NCI-H82 treated with DMSO at 0.1 percent for 48 hours (cell line): ENCODE data around the gene NENF.
"Not testable (repeated sequence)": the region's sequence is repeated elsewhere in the genome, so short reads cannot be mapped to it uniquely, and the experiment has no call there.

Source experiments
- DNase-seq: peaks from one replicate; lab custom pipeline; 2025; ENCODE audit not compliant: unreplicated experiment; lab: John Stamatoyannopoulos, UW

Gene NENF

DNA sequence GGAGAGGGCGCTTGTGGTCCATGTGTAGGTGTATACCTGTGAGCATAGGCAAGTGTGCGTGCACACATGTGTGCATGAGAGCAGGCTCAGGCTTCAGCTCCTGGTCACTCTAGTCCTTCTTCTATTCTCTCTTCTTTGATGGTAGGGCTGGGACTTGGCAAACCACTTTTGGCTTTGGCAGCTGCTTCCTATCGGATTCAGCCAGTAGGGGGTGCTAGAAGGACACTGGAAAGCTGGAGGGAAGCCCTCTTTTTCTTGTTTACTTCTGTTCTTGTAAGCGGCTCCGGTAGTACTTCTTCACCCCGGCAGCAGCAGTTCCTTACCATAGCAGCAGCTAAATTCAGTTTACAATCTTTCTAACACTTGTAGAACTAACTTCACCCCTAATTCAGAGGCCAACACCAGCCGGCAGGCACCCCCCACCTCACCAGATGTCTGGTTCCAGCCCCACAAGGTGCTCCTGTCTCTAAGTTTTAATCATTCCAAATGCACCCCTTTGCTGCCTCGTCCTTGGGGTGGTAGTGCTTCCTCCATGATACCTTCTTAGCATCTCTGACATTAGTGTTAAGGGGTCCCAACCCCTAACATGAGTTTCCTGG lies 25.1 kb downstream of the NENF start:
- DNase-seq = peak; percentile 73

DNA sequence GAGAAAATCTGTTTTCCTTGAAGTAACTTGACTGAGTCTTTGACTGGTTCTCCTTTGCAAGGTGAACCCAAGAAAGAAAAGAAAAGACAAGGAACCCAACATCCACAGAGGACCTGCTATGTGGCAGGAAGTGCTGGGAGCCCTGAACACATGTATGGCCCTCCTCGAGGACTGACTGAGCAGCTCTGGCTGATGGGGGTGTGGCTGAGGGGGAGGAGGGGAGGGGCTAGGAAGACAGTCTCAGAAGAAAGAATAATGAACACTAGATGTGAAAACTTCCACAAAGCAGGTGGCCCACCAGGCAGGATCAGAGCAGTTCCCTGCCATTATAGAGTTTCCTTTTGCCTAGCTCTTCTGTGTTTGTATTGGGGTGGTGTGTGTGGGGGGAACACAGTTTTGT lies 26.1 kb downstream of the NENF start:
- no peak for DNase-seq

DNA sequence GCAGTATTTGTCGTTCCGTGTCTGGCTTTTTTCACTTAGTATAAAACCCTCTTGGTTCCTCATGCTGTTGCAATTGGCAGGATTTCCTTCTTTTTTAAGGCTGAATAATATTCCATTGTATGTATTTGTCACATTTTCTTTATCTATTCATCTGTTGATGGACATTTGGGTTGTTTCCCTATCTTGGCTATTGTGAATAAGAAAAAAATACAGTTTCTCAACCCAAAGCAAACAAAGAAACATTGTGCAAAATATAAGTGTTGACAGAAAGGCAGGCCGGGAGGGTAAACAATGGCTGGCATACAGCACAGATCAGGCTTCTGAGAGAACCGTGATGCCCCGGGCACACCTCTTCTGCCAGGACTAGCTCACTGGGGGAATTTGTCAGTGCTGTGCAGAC lies 26.9 kb downstream of the NENF start:
- no peak for DNase-seq

DNA sequence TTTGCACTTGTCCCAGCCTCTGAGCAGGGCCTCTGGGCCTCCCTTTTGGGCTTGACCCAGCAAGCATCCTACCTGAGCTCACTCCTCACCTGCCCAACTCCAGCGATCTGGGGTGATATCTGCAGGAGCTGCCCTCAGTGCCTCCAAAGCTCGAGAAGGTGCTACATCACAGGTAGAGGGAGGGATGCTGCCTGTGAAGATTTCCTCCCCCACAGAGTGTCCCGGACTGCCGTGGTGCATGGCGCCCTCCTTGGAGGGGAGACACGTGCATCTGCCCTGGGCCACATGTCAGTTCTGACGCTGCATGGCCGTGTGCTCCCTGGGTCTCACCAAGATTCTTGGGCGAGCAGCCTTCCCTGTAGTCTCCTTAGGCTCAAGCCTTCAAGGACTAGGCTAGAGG lies 27.7 kb downstream of the NENF start:
- DNase-seq = no peak

DNA sequence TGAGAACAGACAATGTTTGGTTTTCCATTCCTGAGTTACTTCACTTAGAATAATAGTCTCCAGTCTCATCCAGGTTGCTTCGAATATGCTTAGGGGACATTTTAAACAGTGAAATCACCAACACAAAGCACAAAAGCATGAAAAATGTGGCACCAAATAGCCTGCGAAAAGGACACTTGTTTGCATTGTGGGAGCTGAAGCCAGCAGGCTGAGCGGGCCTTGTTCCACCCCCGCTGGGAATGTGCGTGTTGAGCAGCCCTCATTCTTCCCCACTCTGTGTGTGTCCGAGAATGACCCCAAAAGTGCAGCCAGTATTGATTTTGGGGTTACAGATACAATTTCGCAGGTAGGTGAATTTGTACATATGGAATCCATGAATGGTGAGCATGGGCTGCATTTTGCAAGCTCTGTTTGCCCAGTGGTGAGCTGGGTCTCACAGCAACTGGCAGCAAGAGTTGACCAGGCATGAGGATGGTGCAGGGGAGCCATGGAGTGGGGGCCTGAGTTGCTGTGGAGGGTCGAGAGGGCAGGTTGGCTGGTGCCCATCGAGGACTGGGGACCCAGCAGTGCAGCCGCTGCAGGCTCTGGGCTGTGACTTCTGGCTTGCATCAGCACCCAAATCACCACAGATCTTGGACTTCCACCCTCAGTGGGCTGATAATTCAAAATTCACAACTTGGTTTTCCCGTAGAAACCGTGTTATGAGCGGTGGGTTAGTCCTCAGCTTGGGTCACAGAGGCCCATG lies 29.4 kb downstream of the NENF start:
- DNase-seq = no peak

DNA sequence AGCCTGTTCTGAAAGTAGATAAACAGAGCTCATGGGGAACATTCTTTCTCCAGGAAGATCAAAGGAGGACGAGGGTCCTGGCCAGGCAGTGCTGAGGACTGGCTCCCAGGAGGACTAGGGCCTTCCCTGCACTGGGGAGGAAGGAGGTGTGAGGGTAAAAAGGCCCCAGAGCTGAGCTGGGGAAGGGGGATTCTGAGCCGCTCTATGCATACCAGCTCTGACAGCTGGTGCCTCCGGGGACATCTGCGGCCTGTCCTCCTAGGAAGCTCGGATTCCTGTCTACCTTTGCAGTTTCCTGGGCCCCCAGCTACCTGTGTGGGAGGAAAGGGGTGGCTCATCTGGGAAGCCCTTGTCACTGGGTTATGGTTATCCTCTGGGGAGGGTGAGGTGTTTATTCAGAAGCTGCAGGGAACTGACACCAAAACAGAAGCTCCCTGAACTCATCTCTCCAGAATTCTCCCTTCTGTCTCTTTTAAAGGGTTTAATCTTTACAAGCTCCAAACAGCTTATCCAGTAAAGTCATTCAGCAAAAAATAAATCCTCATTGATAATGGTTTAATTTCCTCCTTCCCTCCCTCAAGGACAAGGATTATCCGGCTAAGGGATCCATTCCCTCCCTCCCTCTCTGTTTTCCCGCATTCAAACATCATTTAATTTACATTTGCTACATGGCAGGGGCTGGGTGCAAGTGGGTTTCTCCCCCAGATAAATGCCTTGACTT lies 31.0 kb downstream of the NENF start:
- DNase-seq = peak; percentile 86

DNA sequence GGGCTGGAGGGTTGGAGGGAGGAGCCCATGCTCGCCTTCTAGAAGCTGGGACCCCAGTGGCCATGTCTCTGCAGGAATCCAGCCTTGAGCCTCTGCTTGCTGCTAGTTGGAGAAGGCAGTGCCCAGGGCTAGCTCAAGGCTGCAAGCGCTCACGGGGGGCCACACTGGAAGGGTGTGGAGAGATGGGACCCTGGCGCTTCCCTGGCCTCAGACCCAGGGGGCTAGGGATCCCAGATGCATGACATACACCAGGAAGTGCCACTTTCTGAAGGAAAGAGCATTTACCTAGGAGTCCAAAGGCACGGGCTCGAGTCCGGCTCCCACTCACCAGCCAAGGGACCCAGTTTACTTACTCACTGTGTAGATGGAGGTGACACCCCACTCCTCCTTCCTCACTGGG lies 32.6 kb downstream of the NENF start:
- DNase-seq = no peak

DNA sequence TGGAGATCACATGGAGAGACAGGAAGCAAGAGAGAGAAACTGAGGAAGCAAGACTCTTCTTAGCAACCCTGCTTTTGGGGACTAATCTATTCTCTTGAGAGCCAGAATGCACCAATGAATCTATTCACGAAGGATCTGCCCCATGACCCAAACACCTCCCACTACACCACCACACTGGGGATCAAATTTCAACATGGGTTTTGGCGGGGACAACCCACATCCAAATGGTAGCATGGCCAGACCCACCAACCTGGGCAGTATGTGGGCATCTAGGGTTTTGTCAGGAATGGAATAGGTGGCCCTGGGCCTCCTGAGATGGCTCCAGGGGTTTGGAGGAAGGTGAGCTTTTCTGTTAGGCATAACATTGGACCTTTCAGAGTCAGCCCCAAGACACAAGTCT lies 33.7 kb downstream of the NENF start:
- no peak for DNase-seq

DNA sequence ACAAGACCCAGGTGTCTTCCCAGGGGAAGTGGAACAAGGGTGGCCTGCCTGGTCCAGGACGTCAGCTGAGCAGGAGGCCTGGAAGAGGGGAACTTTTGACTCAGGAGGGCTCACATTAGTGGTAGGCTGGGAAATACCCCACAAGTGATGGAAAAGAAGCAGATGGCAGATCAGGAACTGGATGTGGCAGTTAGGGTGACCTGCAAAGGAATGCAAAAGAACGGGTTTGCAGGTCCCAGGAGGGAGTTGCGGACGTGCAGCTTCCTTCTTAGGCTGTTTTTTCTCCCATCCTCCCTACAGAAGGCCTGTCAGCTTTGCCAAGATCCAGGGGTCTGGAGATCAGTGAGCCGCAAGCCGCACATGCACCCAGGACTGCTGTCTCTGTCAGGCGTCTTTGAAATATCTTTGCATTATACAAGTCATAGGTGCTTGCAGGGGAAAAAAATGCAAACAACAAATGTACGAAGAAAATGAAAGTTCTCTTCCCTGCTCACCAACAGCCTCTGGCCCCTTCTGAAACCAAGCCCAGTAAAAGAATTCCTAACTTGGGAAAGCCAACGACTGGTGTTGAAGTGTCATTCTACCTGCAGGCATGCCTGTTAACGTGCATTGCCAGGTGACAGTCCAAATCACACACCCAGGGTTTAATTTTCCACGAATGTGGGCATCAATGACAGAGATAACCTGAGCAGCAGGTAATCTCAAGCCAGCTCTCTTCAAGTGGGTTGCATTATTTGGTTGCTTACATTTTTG lies 34.4 kb downstream of the NENF start:
- no peak for DNase-seq

DNA sequence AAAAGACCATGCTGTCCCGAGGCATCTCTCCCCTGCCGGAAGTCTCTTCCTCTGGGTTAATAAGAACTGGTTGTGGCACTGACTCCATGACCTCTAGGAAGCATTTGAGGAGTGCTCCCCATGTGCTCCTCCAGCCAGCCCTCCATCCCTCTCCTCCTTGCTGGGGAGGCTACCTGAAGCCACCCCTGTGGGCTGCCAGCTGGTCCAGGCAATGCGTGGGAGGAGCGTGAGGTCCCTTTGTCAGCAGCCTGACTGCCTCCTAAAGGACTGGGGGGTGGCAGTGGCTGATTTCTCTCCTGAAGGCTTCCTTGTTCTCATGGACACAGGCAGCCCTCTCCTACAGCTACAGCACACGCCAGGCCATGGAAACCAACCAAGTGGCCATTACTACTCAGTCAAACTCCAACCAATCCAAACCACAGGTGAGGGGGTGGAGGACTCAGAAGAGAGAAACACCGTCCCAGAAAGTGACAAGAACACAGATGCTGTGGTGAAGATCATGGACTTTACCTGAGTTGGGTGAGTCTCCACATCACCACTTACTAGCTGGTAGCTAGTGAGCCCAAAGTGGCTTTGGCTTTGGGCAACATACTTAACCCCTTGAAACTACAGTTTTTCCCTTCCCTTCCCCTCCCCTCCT lies 35.2 kb downstream of the NENF start:
- DNase-seq = no peak

DNA sequence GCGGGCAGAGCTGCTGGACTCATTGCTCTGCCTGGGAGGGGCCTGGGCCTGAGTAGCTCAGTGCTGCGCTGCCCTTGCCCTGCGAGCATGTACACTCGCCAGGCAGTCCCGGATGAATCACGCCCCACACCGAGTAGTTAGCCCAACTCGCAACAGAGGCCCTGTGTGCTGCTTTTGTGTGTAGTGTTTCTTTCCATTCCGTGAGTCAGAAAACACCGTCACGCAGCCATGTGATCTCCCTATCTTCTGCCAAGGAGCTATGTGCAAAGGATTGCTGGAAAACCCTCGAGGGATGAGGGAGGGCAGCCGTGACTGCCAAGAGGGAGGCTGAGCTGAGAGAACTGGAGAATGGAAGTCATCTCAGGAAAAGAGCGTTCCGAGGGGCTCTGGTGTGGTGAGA lies 37.3 kb downstream of the NENF start:
- no peak for DNase-seq

DNA sequence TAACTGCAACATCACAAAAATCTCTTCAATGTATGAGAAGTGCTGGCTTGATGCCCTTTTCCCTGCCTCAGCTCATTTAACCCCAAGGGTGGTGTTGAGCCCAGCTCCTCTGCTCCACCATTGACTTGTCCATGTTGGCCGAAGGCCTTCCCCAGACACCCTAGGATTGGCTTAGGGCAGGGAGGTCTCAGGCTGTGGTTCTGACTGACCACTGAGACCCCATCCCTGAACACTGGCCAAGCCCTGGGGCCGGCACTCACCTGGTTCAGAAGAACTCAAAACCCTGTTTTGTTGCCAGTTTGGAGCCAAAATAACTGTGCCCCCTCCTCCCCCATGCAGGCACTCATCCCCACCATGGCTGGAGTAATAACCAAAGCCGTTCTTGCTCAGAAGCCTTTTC lies 38.6 kb downstream of the NENF start:
- DNase-seq = no peak

DNA sequence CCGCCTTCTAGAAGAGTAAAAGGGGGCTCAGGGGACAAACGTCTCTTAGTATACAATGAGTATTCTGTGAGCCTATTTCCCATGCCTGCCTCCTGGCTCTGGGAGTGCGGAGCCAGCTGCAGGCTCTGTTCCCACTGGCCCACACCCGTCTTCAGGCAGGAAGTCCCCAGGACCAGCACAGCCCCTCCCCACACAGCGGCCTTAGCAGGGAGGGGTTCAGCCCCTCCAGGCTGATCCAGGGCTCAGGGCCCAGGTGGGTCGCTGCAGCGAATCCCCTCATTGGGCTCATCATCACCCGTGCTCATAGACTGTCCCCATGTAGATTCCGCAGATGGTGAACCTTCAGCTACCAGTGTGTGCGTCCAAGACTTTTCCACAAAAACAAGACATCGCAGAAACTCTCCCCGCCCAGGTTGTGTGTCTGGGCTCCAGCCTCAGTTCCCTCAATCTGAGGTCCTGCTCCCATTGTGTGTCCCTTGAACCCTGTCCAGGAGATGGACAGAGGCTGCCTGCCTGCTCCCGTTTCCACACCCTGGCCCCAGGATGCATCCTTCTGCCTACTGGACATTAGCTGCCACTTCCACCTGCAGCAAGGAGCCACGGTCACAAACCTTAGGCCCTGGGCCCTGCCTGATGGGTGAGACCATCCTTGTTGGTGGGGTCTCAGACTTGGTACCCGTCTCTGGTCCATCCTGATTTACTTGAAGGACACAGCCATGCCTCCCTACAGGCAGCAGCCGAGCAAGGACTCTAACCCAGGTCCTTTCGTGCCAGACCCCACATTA lies 39.4 kb downstream of the NENF start:
- no peak for DNase-seq

DNA sequence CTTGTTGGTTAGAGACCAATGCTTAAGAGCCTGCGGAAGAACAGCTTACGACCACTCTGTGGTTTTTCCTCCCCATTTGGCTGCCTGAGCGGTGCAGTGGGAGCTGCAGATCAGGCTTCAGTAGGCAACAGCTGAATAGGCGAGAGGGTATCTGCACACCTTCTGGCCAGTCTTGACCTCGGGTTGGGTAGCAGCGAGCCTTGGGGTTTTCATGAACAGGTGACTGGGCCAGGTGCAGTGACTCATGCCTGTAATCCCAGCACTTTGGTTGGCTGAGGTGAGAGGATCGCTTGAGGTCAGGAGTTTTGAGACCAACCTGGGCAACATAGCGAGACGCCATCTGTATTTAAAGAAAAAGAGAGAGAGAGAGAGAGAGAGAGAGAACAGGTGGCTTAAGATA lies 41.0 kb downstream of the NENF start:
- DNase-seq = no peak

DNA sequence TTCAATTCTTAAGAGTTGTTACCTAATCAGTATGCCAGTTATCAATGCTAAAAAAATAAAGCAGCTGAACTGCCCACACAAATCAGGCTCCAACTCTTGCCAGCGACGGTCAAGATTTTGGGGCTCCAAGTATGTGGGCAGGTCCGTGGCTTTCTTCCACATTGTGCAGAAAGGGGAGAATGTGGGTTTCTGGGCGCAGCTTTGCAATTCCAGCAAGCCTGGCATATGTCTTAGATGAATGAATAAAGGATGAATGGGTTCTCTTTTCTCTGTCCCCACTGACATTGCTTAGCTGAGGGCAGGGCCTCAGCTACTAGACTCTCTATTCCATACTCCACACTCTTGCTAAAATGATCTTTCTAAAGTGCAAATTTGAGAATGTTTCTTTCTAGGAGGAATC lies 42.4 kb downstream of the NENF start:
- DNase-seq = no peak

DNA sequence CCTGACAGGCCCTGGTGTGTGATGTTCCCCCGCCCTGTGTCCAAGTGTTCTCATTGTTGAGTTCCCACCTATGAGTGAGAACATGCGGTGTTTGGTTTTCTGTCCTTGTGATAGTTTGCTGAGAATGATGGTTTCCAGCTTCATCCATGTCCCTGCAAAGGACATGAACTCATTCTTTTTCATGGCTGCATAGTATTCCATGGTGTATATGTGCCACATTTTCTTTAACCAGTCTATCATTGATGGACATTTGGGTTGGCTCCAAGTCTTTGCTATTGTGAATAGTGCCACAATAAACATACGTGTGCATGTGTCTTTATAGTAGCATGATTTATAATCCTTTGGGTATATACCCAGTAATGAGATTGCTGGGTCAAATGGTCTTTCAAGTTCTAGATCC lies 43.1 kb downstream of the NENF start:
- not testable (repeated sequence) for DNase-seq

DNA sequence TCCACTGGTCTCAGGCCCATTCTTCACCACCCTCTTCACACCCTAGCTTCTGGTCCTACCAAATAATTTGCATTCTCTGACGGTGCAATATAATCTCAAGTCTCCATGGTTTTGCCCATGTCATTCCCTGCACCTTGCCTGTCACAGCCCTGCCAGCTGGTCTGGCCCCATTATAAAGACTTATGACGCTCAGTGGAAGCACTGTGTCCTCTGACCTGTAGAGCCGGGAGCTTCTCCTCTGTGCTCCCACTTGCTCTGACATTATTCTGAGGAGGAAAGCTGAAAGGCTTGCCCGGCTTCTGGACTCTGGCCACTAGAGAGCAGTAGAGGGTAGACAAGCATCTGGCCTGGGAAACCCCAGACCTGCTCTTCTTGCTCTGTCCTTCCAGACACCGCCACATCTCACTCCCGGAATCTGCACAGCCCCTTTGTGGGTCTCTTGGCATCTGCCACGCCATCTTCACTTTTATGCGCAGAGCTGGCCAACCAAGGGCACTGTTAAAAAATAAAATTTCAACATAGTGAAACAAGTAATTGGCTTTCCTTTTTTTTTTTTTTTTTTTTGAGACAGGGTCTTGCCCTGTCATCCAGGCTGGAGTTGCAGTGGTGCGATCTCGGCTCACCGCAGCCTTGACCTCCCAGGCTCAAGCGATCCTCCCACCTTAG lies 44.4 kb downstream of the NENF start:
- peak; percentile 90 for DNase-seq

DNA sequence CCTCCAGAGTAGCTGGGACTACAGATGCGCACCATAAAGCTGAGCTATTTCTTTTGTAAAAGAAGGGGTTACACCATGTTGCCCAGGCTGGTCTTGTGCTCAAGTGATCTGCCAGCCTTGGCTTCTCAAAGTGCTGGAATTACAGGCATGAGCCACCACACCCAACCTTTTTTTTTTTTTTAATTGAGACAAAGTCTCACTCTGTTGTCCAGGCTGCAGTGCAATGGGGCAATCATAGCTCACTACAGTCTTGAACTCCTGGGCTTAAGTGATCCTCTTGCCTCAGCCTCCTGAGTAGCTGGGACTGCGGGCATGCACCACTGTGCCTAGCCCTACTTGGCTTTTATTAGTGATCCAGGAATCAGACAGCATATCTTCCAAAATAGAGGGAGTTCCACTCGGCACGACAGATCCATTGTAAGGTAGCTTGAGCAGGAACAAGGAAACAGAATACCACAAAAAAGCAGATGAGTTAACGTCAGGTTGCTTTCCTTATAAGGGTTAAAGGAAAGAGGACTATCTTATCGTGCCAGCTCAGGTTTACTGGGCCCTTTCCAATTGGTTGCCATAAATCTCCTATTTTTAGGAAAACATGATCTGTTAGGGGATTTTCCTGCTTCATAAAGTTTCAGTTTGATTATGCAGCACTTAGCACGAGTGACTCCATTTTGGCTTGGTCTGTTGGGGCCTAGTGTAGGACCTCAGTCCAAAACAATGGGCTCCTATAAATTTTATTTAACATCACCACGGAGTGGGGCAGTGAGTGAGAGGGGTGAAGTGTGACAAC lies 45.2 kb downstream of the NENF start:
- DNase-seq = no peak

DNA sequence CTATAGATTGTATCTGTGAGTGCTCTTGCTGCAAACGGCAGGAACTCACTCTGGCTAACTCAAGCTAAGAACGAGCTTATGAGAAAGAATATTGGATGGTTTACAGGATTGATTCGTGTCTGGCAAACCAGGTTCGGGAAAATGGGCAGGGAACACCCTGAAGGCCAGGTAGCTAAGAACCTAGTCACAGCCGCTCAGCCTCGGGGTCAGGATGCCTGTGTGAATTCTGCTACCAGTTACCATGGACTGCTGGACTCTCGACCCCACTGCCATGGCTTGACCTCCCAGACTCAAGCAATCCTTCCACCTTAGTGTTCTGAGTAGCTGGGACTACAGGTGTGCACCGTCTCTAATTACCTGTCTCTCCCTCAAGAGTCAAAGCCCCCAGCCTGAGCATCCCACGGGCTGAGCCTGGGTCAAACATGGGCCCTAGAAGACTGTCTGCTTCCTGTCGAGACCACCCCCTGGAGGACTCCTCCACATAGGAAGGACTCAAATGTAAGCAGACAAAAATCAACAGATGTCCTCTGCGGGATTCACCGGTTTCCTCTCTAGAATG lies 45.8 kb downstream of the NENF start:
- no peak for DNase-seq
